GM12878 (cell line): ENCODE data around the gene TRMT1. TPM values are rescaled to one million over a fixed set of nuclear protein-coding genes. Genes with fewer than 3 reads are reported as not detected.
A peak's percentile ranks its signal among the peaks of the same experiment; 100 is the strongest.

Experiments
- ATAC-seq: fragments of 200-7000 bp; cut with Tn5 transposase; 3 replicates; pipeline ENCODE4 v1.9.1; 2020; ENCODE audit warnings: mild to moderate bottlenecking, moderate library complexity
- BruUV-seq: library from RNA; stranded (reverse); fragments of 400-500 nt; replicated peaks from 2 replicates; lab custom pipeline; 2021; lab: Mats Ljungman, UMichigan
- CTCF ChIA-PET: fragments of 300-600 bp; sonication (Branson Sonifier 250); formaldehyde crosslinking; extraction: SDS; loops from one replicate; lab custom pipeline; 2021; ENCODE audit warnings: inconsistent platforms; lab: Yijun Ruan, JAX
- POLR2A ChIA-PET: fragments of 350-600 bp; formaldehyde crosslinking; extraction: SDS; loops from one replicate; lab custom pipeline; 2021; ENCODE audit warnings: inconsistent platforms; lab: Charles Lee
- RAD21 ChIA-PET: fragments of 300-600 bp; sonication (Branson Sonifier 250); formaldehyde crosslinking; loops from one replicate; lab custom pipeline; 2023; ENCODE audit warnings: antibody characterized with exemption; ENCODE audit not compliant: unreplicated experiment; lab: Charles Lee
- SMC1A ChIA-PET: fragments of 300-600 bp; sonication (Branson Sonifier 250); formaldehyde crosslinking; loops from one replicate; lab custom pipeline; 2023; ENCODE audit not compliant: unreplicated experiment, uncharacterized antibody; lab: Charles Lee
- DNase-seq: peaks from one replicate; pipeline ENCODE4 v3.0.0-alpha.2; 2011; ENCODE audit warnings: low read depth, low spot score
- FAIRE-seq: peaks from 3 replicates; lab custom pipeline; 2011; peaks lifted over from hg19 to GRCh38; lab: Jason Lieb, UNC
- H2AFZ ChIP-seq: 2 replicates; pipeline ENCODE4 v1.6.0; 2011; ENCODE audit warnings: low read depth, low read length, control low read depth; ENCODE audit not compliant: control insufficient read depth
- H3K27ac ChIP-seq: 2 replicates; pipeline ENCODE4 v1.5.1; 2011; ENCODE audit warnings: control low read depth; ENCODE audit not compliant: control insufficient read depth, insufficient read depth
- H3K27me3 ChIP-seq, 2 experiments: replicated peaks in 1 of 2; 2 replicates each; pipeline versions ENCODE4 v1.6.0 to v1.6.1; 2011; ENCODE audit warnings: low read length in 1 of 2; ENCODE audit not compliant: control insufficient read depth in 2 of 2, insufficient read depth in 2 of 2
- H3K36me3 ChIP-seq, 2 experiments: 2 replicates each; pipeline ENCODE4 v1.5.1; 2011; ENCODE audit warnings: low read length in 1 of 2; ENCODE audit not compliant: control insufficient read depth in 2 of 2, insufficient read depth in 2 of 2
- H3K4me1 ChIP-seq: 2 replicates; pipeline ENCODE4 v1.6.1; 2011; ENCODE audit warnings: mild to moderate bottlenecking, low read length, moderate library complexity, mixed read lengths; ENCODE audit not compliant: control insufficient read depth, insufficient read depth
- H3K4me2 ChIP-seq: 2 replicates; pipeline ENCODE4 v1.6.0; 2011; ENCODE audit warnings: control low read depth; ENCODE audit not compliant: control insufficient read depth, insufficient read depth
- H3K4me3 ChIP-seq: fragments of 200-600 bp; sonication (generic); 2 replicates; pipeline ENCODE4 v1.5.1; 2016
- H3K79me2 ChIP-seq: 2 replicates; pipeline ENCODE4 v1.6.0; 2011; ENCODE audit warnings: low read length; ENCODE audit not compliant: control insufficient read depth, insufficient read depth
- H3K9ac ChIP-seq: 2 replicates; pipeline ENCODE4 v1.8.0; 2011; ENCODE audit warnings: low read length, control low read depth, mixed read lengths; ENCODE audit not compliant: control insufficient read depth, insufficient read depth
- H3K9me3 ChIP-seq: replicated peaks from 3 replicates; pipeline ENCODE4 v1.5.1; 2011; ENCODE audit warnings: mild to moderate bottlenecking, low read length; ENCODE audit not compliant: control insufficient read depth, insufficient read depth
- H4K20me1 ChIP-seq: 2 replicates; pipeline ENCODE4 v1.6.0; 2011; ENCODE audit not compliant: control insufficient read depth, insufficient read depth
- BCL11A ChIP-seq: IDR thresholded peaks from 2 replicates; pipeline ENCODE4 v1.6.1; 2011; ENCODE audit warnings: low read depth, low read length
- CHD1 ChIP-seq: IDR thresholded peaks from 2 replicates; pipeline ENCODE4 v1.6.1; 2012; ENCODE audit warnings: low read depth, low read length, improper control_type of control experiment
- CTCF ChIP-seq, 3 experiments: IDR thresholded peaks in 2 of 3; conservative IDR thresholded peaks in 1 of 3; 2 replicates each; pipeline ENCODE4 v1.5.1; 2011; ENCODE audit warnings: low read depth in 3 of 3, low read length in 3 of 3, mild to moderate bottlenecking in 3 of 3, control low read depth in 2 of 3, moderate library complexity in 2 of 3, inconsistent platforms in 1 of 3, mixed read lengths in 1 of 3; ENCODE audit not compliant: control insufficient read depth in 2 of 3, insufficient read depth in 1 of 3; ENCODE audit errors: extremely low read depth in 1 of 3
- E2F4 ChIP-seq: IDR thresholded peaks from 2 replicates; pipeline ENCODE4 v1.6.1; 2012; ENCODE audit warnings: low read depth, low read length, improper control_type of control experiment
- FOS ChIP-seq: IDR thresholded peaks from 3 replicates; pipeline ENCODE4 v1.6.1; 2011; ENCODE audit warnings: borderline replicate concordance; ENCODE audit not compliant: insufficient read length; ENCODE audit errors: extremely low read depth
- IKZF1 ChIP-seq: fragments of 450-650 bp; conservative IDR thresholded peaks from 2 replicates; pipeline ENCODE4 v1.6.1; 2017; ENCODE audit warnings: antibody characterized with exemption, mild to moderate bottlenecking
- IKZF2 ChIP-seq, 2 experiments: fragments of 450-650 bp; IDR thresholded peaks; 2 replicates each; pipeline ENCODE4 v1.6.1; 2017; ENCODE audit warnings: mild to moderate bottlenecking in 2 of 2, moderate library complexity in 2 of 2
- JUNB ChIP-seq: IDR thresholded peaks from 2 replicates; pipeline ENCODE4 v1.6.1; 2016; ENCODE audit warnings: antibody characterized with exemption, mild to moderate bottlenecking
- NFIC ChIP-seq: IDR thresholded peaks from 2 replicates; pipeline ENCODE4 v1.6.1; 2012; ENCODE audit warnings: low read depth, mild to moderate bottlenecking, inconsistent platforms, low read length, moderate library complexity
- NR2F1 ChIP-seq: fragments of 450-650 bp; conservative IDR thresholded peaks from 2 replicates; pipeline ENCODE4 v1.6.1; 2017; ENCODE audit warnings: mild to moderate bottlenecking
- POU2F2 ChIP-seq: IDR thresholded peaks from 3 replicates; pipeline ENCODE4 v1.6.1; 2011; ENCODE audit warnings: low read depth, mild to moderate bottlenecking, low read length, borderline replicate concordance
- SMARCA5 ChIP-seq: fragments of 450-650 bp; IDR thresholded peaks from 2 replicates; pipeline ENCODE4 v1.6.1; 2017; ENCODE audit warnings: mild to moderate bottlenecking
- YY1 ChIP-seq: IDR thresholded peaks from 2 replicates; pipeline ENCODE4 v1.6.1; 2011; ENCODE audit warnings: low read depth, mild to moderate bottlenecking, low read length
- ZNF207 ChIP-seq: fragments of 450-650 bp; IDR thresholded peaks from 2 replicates; pipeline ENCODE4 v1.6.1; 2014; ENCODE audit warnings: antibody characterized with exemption, mild to moderate bottlenecking, borderline replicate concordance
- ZNF622 ChIP-seq: fragments of 450-650 bp; IDR thresholded peaks from 2 replicates; pipeline ENCODE4 v1.6.1; 2017; ENCODE audit warnings: mild to moderate bottlenecking, inconsistent platforms
- WGBS: methylation state at CpG from one replicate; pipeline ENCODE4 v1.1.6; 2016; ENCODE audit warnings: low lambda C conversion rate; ENCODE audit not compliant: insufficient replicate concordance, insufficient coverage; ENCODE audit errors: missing lambda C conversion rate; 5-methylcytosine and 5-hydroxymethylcytosine counted together
- in situ Hi-C: fragments of 300-500 bp; cut with MboI; formaldehyde crosslinking; loops from 9 replicates; pipeline ENCODE4 v1.14.3; 2018; ENCODE audit warnings: mixed read lengths
- intact Hi-C: fragments of 100-400 bp; cut with micrococcal nuclease; formaldehyde crosslinking; loops from one replicate; pipeline ENCODE4 v1.14.2; 2022; ENCODE audit not compliant: unreplicated experiment
- polyA plus RNA-seq, 11 experiments: library from polyadenylated mRNA; depleted of rRNA in 4 of 11; unstranded in 6 of 11; stranded (reverse) in 5 of 11; fragments of >200 nt; fragmentation: Nextera tagmentation in 4 of 11; fragmentation: Illumina TruSeq in 1 of 11; extraction: Ambion mirVana in 4 of 11; extraction: Trizol in 1 of 11; gene quantifications; 1 replicate in 1 of 11; 2 replicates in 10 of 11; pipeline versions ENCODE4 v1.2.1 to v1.2.3, GENCODE V29; 2011 to 2016; ENCODE audit warnings: inconsistent platforms in 2 of 11, missing spikeins in 2 of 11, low read depth in 1 of 11
- total RNA-seq, 4 experiments: library from RNA; depleted of rRNA in 3 of 4; stranded (reverse); fragments of >200 nt in 3 of 4; fragmentation: Illumina TruSeq in 1 of 4; extraction: Trizol in 1 of 4; gene quantifications; 2 replicates each; pipeline versions ENCODE4 v1.2.1 to v1.2.3, GENCODE V29; 2013 to 2021
- TF ChIP-seq, protein P1 (sequence below): fragments of 450-650 bp; IDR thresholded peaks from 2 replicates; pipeline ENCODE4 v1.6.1; 2016; ENCODE audit warnings: mild to moderate bottlenecking, moderate library complexity, borderline replicate concordance

Gene TRMT1
- total and polyA plus RNA-seq, 10 of the 15 experiments (the other 5 are each of a cell fraction or from before 2014, with no cell fraction given): 3.4 to 68.8 (median 34.8) TPM

DNA sequence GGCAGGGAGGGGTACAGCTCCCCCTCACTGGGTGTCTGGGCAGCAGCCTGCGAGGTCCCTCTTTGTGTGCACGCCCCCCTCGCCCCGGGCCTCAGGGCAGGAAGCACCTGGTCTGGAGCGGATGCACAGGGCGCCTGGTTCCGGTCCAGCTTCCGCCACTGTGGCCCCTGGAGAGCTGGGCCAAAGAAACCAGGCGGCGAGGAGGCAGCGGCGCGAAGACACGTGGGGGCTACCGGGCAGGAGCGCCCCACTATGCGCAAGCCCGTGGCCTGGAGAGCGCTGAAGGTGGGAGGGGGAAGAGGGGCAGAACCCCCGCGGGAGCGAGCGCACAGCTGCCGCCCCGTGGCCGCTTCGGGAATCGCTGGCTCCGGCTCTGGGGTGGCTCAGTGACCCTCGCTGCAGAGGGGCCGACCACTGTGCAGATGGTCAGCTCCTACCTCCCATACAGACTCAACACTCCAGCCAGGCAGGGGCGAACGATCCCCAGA, 12.1 kb downstream of the TRMT1 start:
- Histone ChIP-seq H3K27ac (peak overlapping the region; percentile 90), H3K9ac (peak overlapping the region; percentile 68), H3K4me1 (peaks cover 41% of the 10 kb centered on the region), H3K27me3 (no peaks in the 10 kb centered on the region), H3K4me3 (peak overlapping the region; percentile 61), H3K36me3 (peaks cover 2 to 3% of the 10 kb centered on the region in 2 experiments; a peak in 2 of 4 replicates), H4K20me1 (no peaks in the 10 kb centered on the region), H2AFZ (peak overlapping the region; percentile 40), H3K79me2 (peaks cover 5% of the 10 kb centered on the region; the same call in 1 of the 2 replicates), H3K4me2 (peak overlapping the region; percentile 81), H3K9me3 (no peaks in the 10 kb centered on the region; the same call in 2 of the 3 replicates)
- RAD21 ChIA-PET: interaction anchor here (0.5 to 3.3 kb wide), 8 partner anchors 10 to 1026 kb away, joined by 3 to 18 read pairs (median 3); partner anchors contain the start of gene NACC1
- POLR2A ChIA-PET: interaction anchor here (2.3 kb wide), 1 partner anchor 13 kb away, joined by 7 read pairs; the partner anchor contains the start of genes NACC1 and TRMT1
- intact Hi-C loops (loop anchor here (5.0 kb wide), 2 partner anchors 48 to 158 kb away; partner anchors contain the start of genes IER2 and STX10), in situ Hi-C loops (no loop called here)
- no peak for FAIRE-seq
- SMC1A ChIA-PET: interaction anchor here (0.9 to 2.0 kb wide), 4 partner anchors 13 to 40 kb away, joined by 3 to 6 read pairs (median 4); partner anchors contain the start of gene NACC1
- peak; percentile 45 for ATAC-seq
- DNase-seq: no peak
- CTCF ChIA-PET: interaction anchor here (0.8 to 3.8 kb wide), 14 partner anchors 9 to 240 kb away, joined by 3 to 13 read pairs (median 4); partner anchors contain the start of genes IER2 and STX10
- WGBS: under 1% methylated on average over 33 of the region's 33 CpGs
- no TSS peak for BruUV-seq
- no peak for TF ChIP-seq FOS
- no peak for TF ChIP-seq ZNF622
- no peak for TF ChIP-seq CHD1
- no peak for TF ChIP-seq E2F4
- no peak for TF ChIP-seq ZNF207
- TF ChIP-seq YY1: peak; percentile 69
- TF ChIP-seq IKZF2 (IDR thresholded peaks at IDR 0.05): 0 out of 4 replicates have a peak, but pooled peaks of 1 of the 2 experiments have one; percentile 32
- TF ChIP-seq IKZF1: peak; percentile 79
- no peak for TF ChIP-seq NFIC
- TF ChIP-seq JUNB: no peak
- peak; percentile 75; the same call in 1 of the 2 replicates for TF ChIP-seq SMARCA5
- TF ChIP-seq CTCF (IDR thresholded peaks at IDR 0.05 in 2 of 3, conservative IDR thresholded peaks at IDR 0.05 in 1 of 3; ENCODE audit: control insufficient read depth in 2 of 3, extremely low read depth in 1 of 3, insufficient read depth in 1 of 3, low read depth in 3 of 3, low read length in 3 of 3): peak; percentile 79 to 99 (median 96)
- peak; percentile 12; the same call in 1 of the 3 replicates for TF ChIP-seq POU2F2
- TF ChIP-seq BCL11A: 0 out of 2 replicates have a peak, but pooled peaks have one; percentile 8
- peak; percentile 45; the same call in 1 of the 2 replicates for TF ChIP-seq NR2F1
- TF ChIP-seq, protein P1, sequence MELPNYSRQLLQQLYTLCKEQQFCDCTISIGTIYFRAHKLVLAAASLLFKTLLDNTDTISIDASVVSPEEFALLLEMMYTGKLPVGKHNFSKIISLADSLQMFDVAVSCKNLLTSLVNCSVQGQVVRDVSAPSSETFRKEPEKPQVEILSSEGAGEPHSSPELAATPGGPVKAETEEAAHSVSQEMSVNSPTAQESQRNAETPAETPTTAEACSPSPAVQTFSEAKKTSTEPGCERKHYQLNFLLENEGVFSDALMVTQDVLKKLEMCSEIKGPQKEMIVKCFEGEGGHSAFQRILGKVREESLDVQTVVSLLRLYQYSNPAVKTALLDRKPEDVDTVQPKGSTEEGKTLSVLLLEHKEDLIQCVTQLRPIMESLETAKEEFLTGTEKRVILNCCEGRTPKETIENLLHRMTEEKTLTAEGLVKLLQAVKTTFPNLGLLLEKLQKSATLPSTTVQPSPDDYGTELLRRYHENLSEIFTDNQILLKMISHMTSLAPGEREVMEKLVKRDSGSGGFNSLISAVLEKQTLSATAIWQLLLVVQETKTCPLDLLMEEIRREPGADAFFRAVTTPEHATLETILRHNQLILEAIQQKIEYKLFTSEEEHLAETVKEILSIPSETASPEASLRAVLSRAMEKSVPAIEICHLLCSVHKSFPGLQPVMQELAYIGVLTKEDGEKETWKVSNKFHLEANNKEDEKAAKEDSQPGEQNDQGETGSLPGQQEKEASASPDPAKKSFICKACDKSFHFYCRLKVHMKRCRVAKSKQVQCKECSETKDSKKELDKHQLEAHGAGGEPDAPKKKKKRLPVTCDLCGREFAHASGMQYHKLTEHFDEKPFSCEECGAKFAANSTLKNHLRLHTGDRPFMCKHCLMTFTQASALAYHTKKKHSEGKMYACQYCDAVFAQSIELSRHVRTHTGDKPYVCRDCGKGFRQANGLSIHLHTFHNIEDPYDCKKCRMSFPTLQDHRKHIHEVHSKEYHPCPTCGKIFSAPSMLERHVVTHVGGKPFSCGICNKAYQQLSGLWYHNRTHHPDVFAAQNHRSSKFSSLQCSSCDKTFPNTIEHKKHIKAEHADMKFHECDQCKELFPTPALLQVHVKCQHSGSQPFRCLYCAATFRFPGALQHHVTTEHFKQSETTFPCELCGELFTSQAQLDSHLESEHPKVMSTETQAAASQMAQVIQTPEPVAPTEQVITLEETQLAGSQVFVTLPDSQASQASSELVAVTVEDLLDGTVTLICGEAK: peak; percentile 69
